HG02763 (cell line): ENCODE measurements around the gene SENP1.
A peak's percentile ranks its signal among the peaks of the same experiment; 100 is the strongest.
"Not testable (repeated sequence)": the region's sequence is repeated elsewhere in the genome, so short reads cannot be mapped to it uniquely, and the experiment has no call there.

Experiments used
- ATAC-seq: cut with Tn5 transposase; IDR thresholded peaks from one replicate; pipeline ENCODE4 v1.9.1; 2021; ENCODE audit warnings: mild to moderate bottlenecking, moderate library complexity; ENCODE audit not compliant: unreplicated experiment

The SENP1 gene

DNA sequence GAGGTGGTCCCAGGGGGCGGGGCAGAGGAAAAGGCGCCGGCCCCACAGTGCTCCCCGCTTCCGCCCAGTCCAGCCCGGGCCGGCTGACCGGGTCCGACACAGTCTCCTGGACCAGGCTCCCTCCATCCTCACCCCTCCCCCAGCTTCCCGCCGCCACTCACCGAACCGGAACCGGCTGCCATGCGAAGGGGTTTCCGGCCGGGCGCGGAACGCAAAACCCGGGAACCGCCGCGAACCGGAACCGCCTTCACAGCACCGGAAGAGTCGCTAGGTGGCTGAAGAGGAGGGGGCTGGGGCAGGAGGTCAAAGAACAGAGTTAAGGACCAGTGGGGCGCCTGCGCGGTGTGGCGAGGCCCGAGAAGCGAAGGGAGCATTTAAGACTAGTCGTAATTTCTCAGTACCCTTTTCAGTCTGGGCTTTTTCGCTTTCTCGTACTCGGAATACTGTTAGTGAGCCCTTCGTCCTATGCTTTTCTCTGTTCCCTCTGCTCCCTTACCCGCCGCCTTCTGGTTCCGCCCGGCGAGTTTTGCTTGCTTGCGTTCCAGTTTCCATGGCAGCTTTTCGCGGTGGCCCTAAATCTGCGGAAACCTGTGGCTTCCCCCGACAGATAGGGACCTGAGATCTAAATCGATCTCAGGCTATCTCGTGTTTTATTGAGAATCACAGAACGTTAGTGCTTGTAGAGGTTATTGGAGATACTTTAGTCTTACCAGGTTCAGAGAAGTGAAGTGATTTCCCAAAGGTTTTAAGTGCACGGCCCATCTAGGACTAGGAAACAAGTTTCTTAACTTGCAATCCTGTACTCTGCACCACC, at the start of gene SENP1:
Gene SENP1 (minus strand): TSS at position 213 of the 814 bp plus-strand sequence. CDS start 4,607 bp downstream, outside the sequence.
- ATAC-seq, result peak; percentile 72

DNA sequence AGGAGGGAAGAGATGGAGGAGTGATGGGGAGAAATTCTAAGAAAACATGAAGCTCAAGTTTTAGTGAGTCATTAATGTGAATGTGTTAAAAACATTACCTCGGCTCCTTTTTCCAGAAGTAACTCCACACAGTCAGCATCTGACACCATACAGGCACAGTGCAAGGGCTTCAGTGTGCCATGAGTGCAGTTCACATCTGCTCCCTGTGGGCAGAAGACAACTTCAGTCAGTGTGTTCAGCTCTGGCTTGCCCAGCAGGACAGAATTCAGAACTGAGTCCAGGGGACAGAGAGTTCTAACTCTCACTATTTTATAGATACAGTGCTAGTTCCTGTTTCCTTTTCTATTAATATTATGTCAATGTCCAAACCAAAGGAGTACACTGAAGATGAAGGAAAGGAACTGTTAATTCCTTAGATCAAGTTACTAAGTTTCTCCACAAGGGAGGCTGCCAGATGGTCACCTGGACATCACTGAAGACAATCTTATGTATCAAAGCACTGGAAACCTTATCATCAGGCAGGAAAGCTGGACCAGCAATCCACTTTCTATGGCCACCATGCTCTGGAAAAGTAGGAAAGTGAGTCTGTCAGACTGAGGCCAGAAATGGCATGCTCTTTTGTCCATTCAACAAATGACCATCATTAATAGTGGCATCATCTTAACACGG, 45.4 kb upstream of the SENP1 start:
- ATAC-seq, result no peak

DNA sequence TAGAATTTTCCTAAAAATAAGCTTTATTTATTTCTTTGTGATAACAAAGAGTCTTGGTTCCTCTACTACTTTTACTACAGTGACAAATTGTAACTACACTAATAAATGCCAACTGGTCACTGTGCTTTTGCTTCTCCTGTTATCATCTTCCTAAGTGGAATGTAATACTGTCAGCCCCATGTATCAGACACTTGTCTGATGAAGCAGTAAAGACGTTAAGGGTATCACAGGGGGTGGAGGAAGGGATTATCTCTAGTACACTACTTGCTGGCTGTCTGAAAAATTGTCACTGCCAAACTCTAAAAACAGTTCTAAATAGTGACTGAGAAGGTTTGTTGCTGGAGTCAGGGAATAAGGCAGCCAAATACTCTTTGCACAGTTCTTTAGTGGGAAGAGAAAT, 40.1 kb upstream of the SENP1 start:
- no peak for ATAC-seq

DNA sequence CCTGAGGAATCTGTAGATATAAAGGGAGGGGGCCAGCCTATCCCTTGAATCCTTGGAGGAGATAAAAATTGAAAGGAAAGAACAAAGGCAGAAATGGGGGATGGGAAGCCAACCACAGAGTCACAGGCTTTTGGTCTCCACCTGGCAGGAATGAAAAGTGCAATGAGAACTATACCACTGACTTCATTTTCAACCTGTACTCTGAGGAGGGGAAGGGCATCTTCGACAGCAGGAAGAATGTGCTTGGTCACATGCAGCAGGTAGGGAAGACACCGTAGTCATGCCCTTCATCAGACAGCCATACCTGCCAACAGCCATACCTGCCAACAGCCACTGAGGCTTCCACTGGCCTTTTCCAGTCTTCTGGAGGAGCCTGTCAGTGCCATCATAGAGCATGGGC, 38.0 kb upstream of the SENP1 start:
- ATAC-seq, result no peak

DNA sequence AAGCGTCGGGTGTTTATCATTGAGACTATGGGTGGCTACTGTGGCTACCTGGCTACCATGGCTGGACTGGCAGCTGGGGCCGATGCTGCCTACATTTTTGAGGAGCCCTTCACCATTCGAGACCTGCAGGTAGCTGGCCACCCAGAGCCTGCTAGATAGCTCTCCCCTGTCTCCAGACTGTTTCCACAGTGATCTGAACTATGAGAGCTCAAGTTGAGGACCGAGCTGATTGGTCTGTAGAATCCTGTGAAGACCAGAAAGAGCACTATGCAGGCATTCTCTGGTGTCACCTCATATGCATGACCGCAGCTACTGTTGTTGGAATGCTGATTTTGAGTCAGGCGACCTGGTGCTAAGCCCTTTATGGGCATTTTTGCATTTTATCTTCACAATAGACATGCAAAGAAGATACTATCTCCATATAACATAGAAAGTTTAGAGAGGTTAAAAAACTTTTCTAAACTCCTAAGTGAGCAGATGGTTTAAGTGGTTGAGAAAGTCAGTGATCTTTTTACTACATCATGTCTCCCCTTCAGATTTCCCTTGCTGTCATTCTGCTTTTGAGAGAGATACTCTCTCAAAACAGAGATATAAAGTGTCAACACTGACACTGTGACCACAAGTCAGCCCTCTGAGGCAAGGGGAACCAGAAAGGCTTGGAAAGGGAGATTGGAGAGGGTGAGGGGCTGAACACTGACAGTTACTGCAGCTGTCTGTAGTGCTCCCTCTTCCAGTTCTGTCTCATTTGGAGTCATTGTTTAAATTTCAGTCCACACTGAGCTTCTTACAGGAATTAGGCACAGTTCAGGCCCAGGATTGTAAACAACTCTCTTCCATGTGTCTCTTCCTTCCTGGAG, 37.2 kb upstream of the SENP1 start:
- ATAC-seq, result no peak

DNA sequence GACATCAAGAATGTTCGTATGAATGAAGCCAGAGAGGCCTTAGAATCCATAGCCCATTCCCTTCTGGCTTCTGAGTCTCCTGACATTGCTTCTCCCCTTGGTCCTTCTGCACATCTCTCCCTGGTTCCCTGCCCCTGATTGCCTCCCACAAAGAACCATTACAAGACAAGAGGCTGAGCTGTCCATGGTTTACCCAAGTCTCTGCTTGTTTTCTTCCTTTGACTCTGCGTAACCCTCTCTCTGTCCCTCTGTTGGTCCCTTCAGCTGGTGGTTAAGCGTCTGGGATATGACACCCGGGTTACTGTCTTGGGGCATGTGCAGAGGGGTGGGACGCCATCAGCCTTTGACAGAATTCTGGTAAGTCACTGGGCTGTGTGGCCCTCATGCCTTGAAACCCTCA, 29.1 kb upstream of the SENP1 start:
- no peak for ATAC-seq

DNA sequence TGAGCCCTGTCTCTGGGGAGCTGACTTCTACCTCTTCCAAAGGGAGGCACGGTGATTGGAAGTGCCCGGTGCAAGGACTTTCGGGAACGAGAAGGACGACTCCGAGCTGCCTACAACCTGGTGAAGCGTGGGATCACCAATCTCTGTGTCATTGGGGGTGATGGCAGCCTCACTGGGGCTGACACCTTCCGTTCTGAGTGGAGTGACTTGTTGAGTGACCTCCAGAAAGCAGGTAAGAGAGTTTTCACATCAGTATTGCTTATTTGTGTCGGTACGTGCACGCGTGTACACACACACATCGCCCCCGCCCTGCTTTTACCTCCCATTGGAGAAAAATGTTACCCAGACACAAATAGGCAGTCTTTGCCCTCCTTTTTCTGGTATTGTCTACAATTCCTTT, 26.9 kb upstream of the SENP1 start:
- no peak for ATAC-seq

DNA sequence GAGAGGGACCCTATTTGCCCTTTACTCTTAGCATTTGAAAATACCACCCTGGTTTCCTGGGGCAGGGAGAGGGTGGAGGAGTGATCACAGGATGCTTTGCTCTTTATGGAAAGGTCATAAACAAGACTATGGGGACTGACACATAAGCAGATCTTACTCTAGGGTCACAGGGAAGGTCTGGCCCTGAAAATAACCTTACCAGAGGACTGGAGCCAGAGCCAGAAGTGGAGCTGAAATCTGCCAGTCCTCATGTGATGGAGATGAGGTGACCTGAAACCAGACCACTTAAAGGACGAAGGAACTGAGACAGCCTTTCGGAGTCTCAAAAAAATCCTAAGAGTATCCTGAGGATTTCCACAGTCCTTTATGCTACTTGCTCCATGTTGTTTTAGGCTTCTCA, 25.6 kb upstream of the SENP1 start:
- ATAC-seq, result no peak

DNA sequence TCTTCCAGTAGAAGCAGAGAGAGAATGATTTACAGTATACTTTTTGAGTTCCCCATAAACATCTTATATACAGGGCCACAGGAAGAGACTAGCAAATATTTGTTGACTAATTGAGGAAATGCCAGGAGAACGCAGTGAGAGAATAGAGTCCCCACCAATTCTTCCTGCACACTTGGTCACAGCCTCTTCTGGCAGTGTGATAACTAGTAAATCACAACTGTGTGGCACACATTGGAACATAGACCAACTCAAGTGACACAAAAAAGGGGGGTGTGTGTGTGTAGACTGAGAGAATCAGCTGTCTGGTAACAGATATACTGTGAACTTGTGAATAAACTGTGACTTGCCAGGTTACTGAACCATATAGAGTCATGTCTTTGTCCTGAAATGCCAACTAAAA, 23.5 kb upstream of the SENP1 start:
- no peak for ATAC-seq

DNA sequence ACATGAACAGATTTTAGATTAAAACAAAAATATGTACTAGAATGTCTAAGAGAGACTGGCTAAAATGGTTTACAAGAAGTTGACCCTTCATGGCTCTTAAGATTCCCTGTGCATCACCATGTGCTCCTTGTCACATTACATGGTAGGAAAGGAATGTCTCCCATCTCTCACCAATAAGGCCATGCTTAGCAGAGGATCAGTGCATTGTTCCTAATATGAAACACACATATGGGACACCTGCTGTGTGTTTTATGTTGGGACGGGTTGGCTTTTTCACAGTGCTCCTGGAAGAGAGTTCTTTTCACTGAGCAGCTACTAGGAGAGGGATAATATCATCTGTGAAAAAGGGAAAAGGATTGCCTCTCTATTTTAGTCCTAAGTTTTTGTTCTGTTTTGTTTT, 22.9 kb upstream of the SENP1 start:
- ATAC-seq, result no peak

DNA sequence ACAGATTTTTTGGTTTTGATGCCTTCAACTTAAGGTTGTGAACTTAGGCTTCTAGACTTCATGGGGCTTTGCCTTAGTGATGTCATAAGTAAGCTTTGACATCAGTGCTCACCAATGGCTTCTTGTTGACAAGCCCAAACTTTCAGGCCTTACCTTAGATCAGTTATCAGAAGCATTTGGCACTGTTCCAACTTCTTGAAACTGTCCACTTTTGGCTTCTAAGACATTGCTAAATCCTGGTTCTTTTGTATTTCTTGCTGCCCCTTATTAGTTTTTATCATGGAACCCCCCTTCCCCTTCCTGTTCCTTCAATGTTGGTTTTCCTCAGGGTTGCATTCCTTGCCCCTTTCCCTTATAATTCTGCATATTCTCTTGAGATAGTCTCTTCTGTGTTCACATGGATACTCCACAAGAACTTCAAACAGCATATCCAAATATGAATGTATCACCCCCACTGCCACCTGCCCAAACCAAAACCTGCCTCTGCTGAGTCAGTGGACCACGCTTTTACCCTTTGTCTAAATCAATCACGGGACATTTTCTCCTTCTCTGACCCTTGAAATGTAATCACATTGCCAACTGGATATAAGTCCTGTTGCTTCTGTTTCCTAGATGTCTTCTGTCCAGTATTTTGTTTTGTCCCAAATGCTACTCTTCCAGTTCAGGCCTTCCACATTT, 21.2 kb upstream of the SENP1 start:
- ATAC-seq, result no peak

DNA sequence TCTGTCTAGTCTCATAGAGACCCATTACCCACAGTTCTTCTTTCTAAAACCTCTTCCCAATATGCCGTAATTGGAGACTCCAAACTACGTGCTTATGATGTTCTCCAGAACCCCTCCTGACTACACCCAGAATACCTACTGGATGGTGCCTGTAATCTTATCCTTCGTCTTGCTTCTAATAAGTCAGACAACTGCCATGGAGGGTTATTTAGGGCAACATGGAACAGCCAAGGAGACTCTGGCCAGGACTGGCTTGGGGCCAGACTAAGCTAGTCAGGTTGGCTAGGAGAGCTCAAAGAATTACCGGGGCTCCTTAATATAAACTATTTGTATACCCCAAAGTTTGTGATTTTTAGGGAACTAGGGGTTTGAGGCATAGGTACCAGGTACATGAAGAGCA, 20.1 kb upstream of the SENP1 start:
- ATAC-seq, result no peak

DNA sequence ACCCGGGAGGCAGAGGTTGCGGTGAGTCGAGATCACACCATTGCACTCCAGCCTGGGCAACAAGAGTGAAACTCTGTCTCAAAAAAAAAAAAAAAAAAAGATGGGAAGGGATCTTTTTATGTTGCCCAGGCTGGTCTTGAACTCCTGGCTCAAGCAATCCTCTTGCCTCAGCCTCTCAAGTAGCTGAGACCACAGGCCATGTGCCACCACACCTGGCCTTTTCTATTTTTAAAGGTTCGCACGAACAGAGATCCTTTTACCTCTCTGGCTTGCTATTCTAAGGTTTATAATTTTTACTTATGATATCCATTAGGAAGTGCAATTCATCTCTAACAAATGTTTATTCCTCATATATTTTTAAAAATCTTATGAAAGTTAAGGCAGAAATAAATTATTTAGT, 19.7 kb upstream of the SENP1 start:
- ATAC-seq, result not testable (repeated sequence)

DNA sequence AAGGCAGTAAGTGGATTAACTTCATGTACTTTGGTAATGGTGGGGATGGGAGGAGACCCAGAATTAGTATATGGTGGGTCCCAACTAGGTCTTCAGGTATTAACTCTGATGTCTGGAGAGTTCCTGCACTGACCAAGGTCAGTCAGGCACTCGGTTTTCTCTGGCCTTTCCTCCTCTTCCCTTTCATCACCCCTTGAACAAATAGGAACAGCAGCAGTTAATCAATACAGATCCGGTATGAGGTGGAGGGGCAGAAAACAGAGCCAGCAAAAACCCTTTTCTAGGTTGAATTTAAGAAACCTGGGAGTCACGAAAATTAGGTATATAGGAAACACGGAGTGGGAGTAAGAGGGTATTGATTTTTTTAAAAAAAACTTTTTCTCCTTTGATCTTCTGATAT, 17.3 kb upstream of the SENP1 start:
- no peak for ATAC-seq

DNA sequence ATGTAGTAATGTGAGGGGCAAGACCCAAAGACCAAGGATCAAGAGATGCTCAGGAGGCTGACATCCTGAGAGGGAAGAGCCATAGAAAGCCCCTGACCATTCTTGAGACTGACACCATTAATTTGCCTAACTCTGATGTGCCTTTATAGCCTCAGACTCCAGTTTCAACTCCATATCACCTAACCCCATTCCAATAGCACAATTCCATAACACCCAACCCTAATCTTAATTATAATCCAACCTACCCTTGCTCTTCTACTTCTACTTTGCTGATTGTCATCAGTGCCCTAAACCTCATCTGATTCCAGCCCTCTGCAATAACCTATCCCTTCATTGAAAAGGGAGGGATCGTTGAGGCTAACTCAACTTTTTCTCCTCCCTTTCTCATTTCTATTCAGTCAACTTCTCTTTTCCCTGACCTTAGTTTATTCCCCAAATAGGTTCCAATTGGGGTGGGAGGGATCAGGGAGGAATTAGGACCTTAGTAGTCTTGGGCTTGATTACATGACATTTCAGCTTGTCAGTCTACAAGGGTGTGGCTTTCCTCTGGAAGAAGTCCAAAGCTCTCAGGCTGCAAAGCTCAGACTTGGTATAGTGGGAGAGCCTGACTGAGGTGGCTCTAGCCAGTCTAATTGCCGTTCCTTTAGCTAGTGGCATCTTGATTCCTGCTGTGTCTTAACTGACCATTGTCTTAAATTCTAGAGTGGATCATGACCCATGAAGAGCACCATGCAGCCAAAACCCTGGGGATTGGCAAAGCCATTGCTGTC, 16.4 kb upstream of the SENP1 start:
- ATAC-seq, result no peak

DNA sequence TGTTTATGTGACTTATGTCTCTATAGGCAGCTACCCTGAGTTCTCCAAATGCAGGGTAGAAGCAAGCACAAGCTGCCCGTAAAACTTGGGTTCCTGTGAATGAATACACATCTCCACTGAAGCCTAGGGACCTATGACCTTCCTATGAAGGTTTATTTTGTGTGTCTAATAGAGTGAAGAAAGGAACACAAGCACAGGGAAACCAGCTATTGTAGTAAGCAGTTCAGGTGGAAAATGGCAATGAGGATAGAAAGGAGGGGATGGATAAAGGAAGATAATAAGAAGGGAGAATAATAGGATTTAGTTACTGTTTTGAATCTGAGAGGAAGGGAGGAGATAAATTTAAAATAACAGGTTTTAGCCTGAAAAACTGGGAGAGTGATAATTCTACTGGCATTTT, 15.6 kb upstream of the SENP1 start:
- ATAC-seq, result no peak

DNA sequence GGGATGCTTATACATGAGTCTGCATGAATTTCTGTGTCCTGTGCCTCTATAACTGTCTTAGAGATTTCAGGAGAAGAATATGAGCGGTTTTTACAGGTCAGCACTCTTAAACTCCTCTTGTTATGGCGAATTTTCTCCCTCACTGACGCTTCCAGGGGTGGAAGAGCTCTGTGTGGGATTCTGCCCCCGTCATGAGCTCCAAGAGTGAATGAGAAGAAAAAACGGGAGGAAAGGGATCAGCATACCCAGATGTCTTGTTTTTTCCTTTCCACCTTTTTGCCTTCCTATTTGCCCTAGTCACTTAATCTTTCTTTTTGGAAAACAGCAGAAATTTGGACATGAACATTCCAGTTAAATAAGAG, 13.9 kb upstream of the SENP1 start:
- ATAC-seq, result peak; percentile 5

DNA sequence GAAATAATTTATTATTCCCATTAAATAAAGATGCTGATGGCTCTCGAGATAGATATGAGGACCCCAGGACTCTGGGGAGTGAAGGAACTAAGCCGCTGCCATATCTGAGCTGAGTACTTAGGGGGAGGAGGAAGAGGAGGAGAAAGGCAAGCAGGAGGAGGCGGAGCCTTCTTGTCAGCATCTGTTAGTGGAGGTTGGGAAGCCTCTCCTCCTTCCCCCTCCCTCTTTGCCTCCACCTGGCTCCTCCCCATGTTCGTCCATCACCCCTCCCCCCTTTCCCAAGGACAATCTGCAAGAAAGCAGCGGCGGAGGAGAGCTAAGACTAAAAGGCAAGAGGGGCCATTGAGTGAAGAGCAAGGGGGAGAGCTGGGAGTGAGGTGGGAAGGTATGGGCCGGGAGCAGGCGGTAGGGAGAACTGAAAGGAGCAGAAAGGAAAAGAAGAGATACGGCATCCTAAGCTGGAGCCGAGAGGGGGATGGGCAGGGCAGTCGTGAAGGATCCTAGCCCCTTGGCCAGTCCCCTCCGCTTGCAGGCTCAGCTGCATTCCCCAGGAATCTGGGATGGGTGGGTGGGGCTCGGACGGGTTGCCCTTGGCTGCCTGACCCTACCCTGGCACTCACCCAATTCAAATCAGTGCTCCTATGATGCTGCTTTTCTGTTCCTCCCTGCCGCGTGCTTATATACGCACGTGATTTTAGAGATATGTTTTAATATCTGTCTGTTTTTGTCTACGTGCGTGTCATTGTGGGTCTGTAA, 13.4 kb upstream of the SENP1 start, which contains the start of gene PFKM:
Gene PFKM (plus strand): TSS at position 287 of the 756 bp plus-strand sequence. CDS start 3,411 bp downstream, outside the sequence.
- ATAC-seq, result peak; percentile 100

DNA sequence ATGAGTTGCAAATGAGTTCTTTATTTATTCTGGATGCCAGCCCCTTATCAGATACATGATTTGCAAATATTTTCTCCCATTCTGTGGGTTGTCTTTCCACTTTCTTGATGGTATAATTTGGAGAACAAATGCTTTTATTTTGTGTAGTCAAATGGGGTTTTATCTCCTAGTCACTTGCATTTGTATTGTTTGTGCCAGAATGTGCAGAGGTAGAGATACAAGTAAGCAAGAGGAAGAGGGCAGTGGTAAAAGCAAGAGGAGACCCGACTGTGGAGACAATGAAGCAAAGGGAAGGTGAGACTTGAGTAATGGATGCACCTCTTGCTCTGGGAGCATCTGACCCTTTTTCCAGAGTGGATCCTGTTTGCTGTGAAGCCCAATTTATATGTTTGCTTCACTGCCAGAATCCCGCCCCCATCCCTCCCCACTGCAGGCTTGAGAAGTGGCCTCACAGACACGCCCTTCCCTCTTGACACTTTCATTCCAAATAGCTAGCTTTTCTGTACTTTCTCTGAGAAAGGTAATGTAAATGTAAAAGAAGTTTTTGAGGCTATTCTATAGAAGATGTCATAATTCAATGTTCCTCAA, 12.5 kb upstream of the SENP1 start:
- ATAC-seq, result no peak
